Memory B cell (primary cell): ENCODE measurements around the gene A2M.
A peak's percentile ranks its signal among the peaks of the same experiment; 100 is the strongest.

Source experiments
- ATAC-seq: fragments of 150-1000 bp; cut with Tn5 transposase; 2 replicates; pipeline ENCODE4 v1.10.0; 2021; ENCODE audit warnings: low read depth, mild to moderate bottlenecking, moderate library complexity
- DNase-seq, 2 donors: peaks; one replicate each; pipeline ENCODE4 v3.0.0; 2022; ENCODE audit warnings: low spot score in 2 of 2
- H3K27ac Mint-ChIP-seq: one replicate; pipeline ENCODE4 v1.8.0; 2022; ENCODE audit warnings: mild to moderate bottlenecking, moderate library complexity, mixed read lengths
- H3K27me3 Mint-ChIP-seq: one replicate; pipeline ENCODE4 v1.8.0; 2022; ENCODE audit warnings: mixed read lengths
- H3K36me3 Mint-ChIP-seq: one replicate; pipeline ENCODE4 v1.8.0; 2022; ENCODE audit warnings: mild to moderate bottlenecking, mixed read lengths
- H3K4me1 Mint-ChIP-seq: one replicate; pipeline ENCODE4 v1.8.0; 2022; ENCODE audit warnings: mixed read lengths
- H3K4me3 Mint-ChIP-seq: one replicate; pipeline ENCODE4 v1.8.0; 2022; ENCODE audit warnings: mild to moderate bottlenecking, moderate library complexity, mixed read lengths
- H3K9me3 Mint-ChIP-seq: one replicate; pipeline ENCODE4 v1.8.0; 2022; ENCODE audit warnings: mixed read lengths

Gene A2M

GRCh38 chr12:9132008-9132535, 16.4 kb upstream of the A2M start:
- DNase-seq: no peak
- no peaks in the 10 kb centered on the region for H3K4me1 Mint-ChIP-seq
- H3K36me3 Mint-ChIP-seq: peaks cover 2% of the 10 kb centered on the region
- peaks cover 5% of the 10 kb centered on the region for H3K27me3 Mint-ChIP-seq
- ATAC-seq: no peak
- H3K4me3 Mint-ChIP-seq: no peak overlapping the region
- peaks cover 3% of the 10 kb centered on the region for H3K9me3 Mint-ChIP-seq
- H3K27ac Mint-ChIP-seq: no peak overlapping the region

- ATAC-seq (no peak), DNase-seq (no peak)
- no peak overlapping the region for H3K4me3 Mint-ChIP-seq
- H3K27ac Mint-ChIP-seq: no peak overlapping the region
- H3K4me1 Mint-ChIP-seq: no peaks in the 10 kb centered on the region
- peaks cover 2% of the 10 kb centered on the region for H3K36me3 Mint-ChIP-seq
- peaks cover 3% of the 10 kb centered on the region for H3K9me3 Mint-ChIP-seq
- peaks cover 5% of the 10 kb centered on the region for H3K27me3 Mint-ChIP-seq
Observed at GRCh38 chr12:9130244-9130643, 14.5 kb upstream of the A2M start.

- ATAC-seq (no peak), DNase-seq (no peak)
- Mint-ChIP-seq H3K4me1 (no peaks in the 10 kb centered on the region), H3K4me3 (no peak overlapping the region), H3K9me3 (peaks cover 3% of the 10 kb centered on the region), H3K36me3 (peaks cover 2% of the 10 kb centered on the region), H3K27me3 (peaks cover 3% of the 10 kb centered on the region), H3K27ac (no peak overlapping the region)
Observed at GRCh38 chr12:9127936-9128663, 12.4 kb upstream of the A2M start.

GRCh38 chr12:9127484-9127883, 11.8 kb upstream of the A2M start:
- Mint-ChIP-seq H3K9me3 (peaks cover 3% of the 10 kb centered on the region), H3K4me3 (no peak overlapping the region), H3K4me1 (no peaks in the 10 kb centered on the region), H3K27ac (no peak overlapping the region), H3K36me3 (peaks cover 2% of the 10 kb centered on the region), H3K27me3 (peaks cover 3% of the 10 kb centered on the region)
- no peak for DNase-seq
- ATAC-seq: no peak

GRCh38 chr12:9124383-9125031, 8.8 kb upstream of the A2M start:
- ATAC-seq (no peak), DNase-seq (no peak)
- Mint-ChIP-seq H3K9me3 (no peaks in the 10 kb centered on the region), H3K27ac (no peak overlapping the region), H3K4me1 (no peaks in the 10 kb centered on the region), H3K36me3 (no peaks in the 10 kb centered on the region), H3K27me3 (peaks cover under 1% of the 10 kb centered on the region), H3K4me3 (no peak overlapping the region)

- no peak overlapping the region for H3K4me3 Mint-ChIP-seq
- H3K36me3 Mint-ChIP-seq: no peaks in the 10 kb centered on the region
- no peaks in the 10 kb centered on the region for H3K9me3 Mint-ChIP-seq
- ATAC-seq (no peak), DNase-seq (no peak)
- peaks cover 4% of the 10 kb centered on the region for H3K27me3 Mint-ChIP-seq
- no peak overlapping the region for H3K27ac Mint-ChIP-seq
- no peaks in the 10 kb centered on the region for H3K4me1 Mint-ChIP-seq
Observed at GRCh38 chr12:9123781-9124382, 8.2 kb upstream of the A2M start.

- H3K4me1 Mint-ChIP-seq: peaks cover 3% of the 10 kb centered on the region
- no peak overlapping the region for H3K27ac Mint-ChIP-seq
- H3K9me3 Mint-ChIP-seq: no peaks in the 10 kb centered on the region
- H3K36me3 Mint-ChIP-seq: no peaks in the 10 kb centered on the region
- no peak overlapping the region for H3K4me3 Mint-ChIP-seq
- H3K27me3 Mint-ChIP-seq: peaks cover 8% of the 10 kb centered on the region
- DNase-seq (no peak), ATAC-seq (no peak)
Observed at GRCh38 chr12:9122091-9122609, 6.4 kb upstream of the A2M start.

- Mint-ChIP-seq H3K4me3 (no peak overlapping the region), H3K27ac (no peak overlapping the region), H3K4me1 (peaks cover 11% of the 10 kb centered on the region), H3K36me3 (no peaks in the 10 kb centered on the region), H3K9me3 (no peaks in the 10 kb centered on the region), H3K27me3 (peaks cover 8% of the 10 kb centered on the region)
- no peak for ATAC-seq
- no peak for DNase-seq
Observed at GRCh38 chr12:9120487-9121184, 4.9 kb upstream of the A2M start.

- Mint-ChIP-seq H3K27me3 (peaks cover 8% of the 10 kb centered on the region), H3K27ac (no peak overlapping the region), H3K4me1 (peaks cover 11% of the 10 kb centered on the region), H3K4me3 (no peak overlapping the region), H3K36me3 (no peaks in the 10 kb centered on the region), H3K9me3 (no peaks in the 10 kb centered on the region)
- peak; percentile 61 for ATAC-seq
- no peak for DNase-seq
Observed at GRCh38 chr12:9118158-9118557, 2.4 kb upstream of the A2M start.

- Mint-ChIP-seq H3K27ac (no peak overlapping the region), H3K27me3 (peaks cover 10% of the 10 kb centered on the region), H3K36me3 (no peaks in the 10 kb centered on the region), H3K9me3 (no peaks in the 10 kb centered on the region), H3K4me1 (peaks cover 11% of the 10 kb centered on the region), H3K4me3 (no peak overlapping the region)
- DNase-seq: no peak
- no peak for ATAC-seq
Observed at GRCh38 chr12:9114946-9115345, 773 bp downstream of the A2M start.

- Mint-ChIP-seq H3K27ac (no peak overlapping the region), H3K4me3 (no peak overlapping the region), H3K27me3 (peaks cover 6% of the 10 kb centered on the region), H3K4me1 (peaks cover 11% of the 10 kb centered on the region), H3K36me3 (no peaks in the 10 kb centered on the region), H3K9me3 (no peaks in the 10 kb centered on the region)
- no peak for DNase-seq
- ATAC-seq: no peak
Observed at GRCh38 chr12:9113987-9114309, 1.8 kb downstream of the A2M start.

- H3K27me3 Mint-ChIP-seq: peaks cover 5% of the 10 kb centered on the region
Observed at GRCh38 chr12:9113296-9113986, 2.3 kb downstream of the A2M start.

GRCh38 chr12:9112076-9112853, 3.5 kb downstream of the A2M start:
- H3K27me3 Mint-ChIP-seq: peaks cover 3% of the 10 kb centered on the region
- peaks cover 9% of the 10 kb centered on the region for H3K4me1 Mint-ChIP-seq
- DNase-seq: no peak
- H3K36me3 Mint-ChIP-seq: no peaks in the 10 kb centered on the region
- no peaks in the 10 kb centered on the region for H3K9me3 Mint-ChIP-seq
- no peak overlapping the region for H3K4me3 Mint-ChIP-seq
- no peak for ATAC-seq
- no peak overlapping the region for H3K27ac Mint-ChIP-seq

More at GRCh38 chr12:9113296-9113986, 2.3 kb downstream of the A2M start:
- H3K4me1 Mint-ChIP-seq: peaks cover 11% of the 10 kb centered on the region
- ATAC-seq (no peak), DNase-seq (no peak)
- no peaks in the 10 kb centered on the region for H3K9me3 Mint-ChIP-seq
- no peak overlapping the region for H3K27ac Mint-ChIP-seq
- H3K36me3 Mint-ChIP-seq: no peaks in the 10 kb centered on the region
- no peak overlapping the region for H3K4me3 Mint-ChIP-seq
